ENCODE results near the gene SHMT2.
A peak's percentile ranks its signal among the peaks of the same experiment; 100 is the strongest.
"Not testable (repeated sequence)": the region's sequence is repeated elsewhere in the genome, so short reads cannot be mapped to it uniquely, and the experiment has no call there.

Gene SHMT2

DNA sequence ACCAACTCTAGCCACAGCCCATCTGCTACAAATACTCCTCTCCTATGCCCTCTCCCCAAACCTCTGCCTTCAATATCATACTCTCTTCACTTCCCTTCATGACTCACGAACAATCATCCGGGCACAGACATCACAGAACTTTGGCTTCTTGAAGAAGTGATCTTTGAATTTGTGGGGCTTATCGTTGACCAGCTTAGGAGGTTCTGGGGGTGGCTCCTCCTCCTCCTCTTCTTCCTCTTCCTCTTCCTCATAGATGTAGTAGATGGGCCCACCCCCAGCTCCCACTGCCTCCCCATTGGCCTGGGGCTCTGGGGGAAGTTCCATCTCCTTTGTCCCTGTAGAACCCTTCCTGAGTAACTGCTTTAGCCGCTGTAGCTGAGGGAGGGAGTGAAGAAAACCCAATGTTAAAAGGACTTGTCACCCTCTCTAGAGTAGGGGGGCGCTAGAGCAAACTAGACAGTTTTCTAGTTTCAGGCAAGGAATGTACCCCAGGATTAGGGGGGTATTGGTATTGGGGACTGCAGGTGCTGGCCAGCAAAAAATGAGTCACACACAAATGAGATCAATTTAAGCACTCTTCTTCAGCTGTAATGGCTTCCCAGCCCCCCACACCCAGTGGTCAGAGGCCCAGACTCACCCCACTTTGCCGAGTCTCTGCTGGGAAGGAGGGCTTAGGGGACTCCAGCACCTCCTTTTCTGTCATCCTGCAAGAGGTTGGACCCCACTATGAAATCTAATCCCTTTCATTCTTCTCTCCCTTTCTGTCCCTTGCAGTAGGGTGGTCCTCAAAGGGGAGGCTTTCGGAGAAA is 19.6 kb downstream of the SHMT2 start:
- peak; percentile 86 for DNase-seq
- in situ Hi-C loops (cut with MboI; ENCODE audit: low pct_unique_long_range_greater_than_20kb, low sequenced_read_pairs): no loop called here

- in situ Hi-C loops (cut with MboI; ENCODE audit: low pct_unique_long_range_greater_than_20kb, low sequenced_read_pairs): no loop called here
- no peak for DNase-seq
These were observed 21.0 kb downstream of the SHMT2 start for GRCh38 chr12:57250541-57250940.

- no peak for DNase-seq
- in situ Hi-C loops (cut with MboI; ENCODE audit: low pct_unique_long_range_greater_than_20kb, low sequenced_read_pairs): no loop called here
These were observed 21.4 kb downstream of the SHMT2 start, which contains the start of gene STAC3 for GRCh38 chr12:57250956-57251355. STAC3 (minus strand) TSS chr12:57251187; CDS start chr12:57249636, 1,551 bp downstream.

DNA sequence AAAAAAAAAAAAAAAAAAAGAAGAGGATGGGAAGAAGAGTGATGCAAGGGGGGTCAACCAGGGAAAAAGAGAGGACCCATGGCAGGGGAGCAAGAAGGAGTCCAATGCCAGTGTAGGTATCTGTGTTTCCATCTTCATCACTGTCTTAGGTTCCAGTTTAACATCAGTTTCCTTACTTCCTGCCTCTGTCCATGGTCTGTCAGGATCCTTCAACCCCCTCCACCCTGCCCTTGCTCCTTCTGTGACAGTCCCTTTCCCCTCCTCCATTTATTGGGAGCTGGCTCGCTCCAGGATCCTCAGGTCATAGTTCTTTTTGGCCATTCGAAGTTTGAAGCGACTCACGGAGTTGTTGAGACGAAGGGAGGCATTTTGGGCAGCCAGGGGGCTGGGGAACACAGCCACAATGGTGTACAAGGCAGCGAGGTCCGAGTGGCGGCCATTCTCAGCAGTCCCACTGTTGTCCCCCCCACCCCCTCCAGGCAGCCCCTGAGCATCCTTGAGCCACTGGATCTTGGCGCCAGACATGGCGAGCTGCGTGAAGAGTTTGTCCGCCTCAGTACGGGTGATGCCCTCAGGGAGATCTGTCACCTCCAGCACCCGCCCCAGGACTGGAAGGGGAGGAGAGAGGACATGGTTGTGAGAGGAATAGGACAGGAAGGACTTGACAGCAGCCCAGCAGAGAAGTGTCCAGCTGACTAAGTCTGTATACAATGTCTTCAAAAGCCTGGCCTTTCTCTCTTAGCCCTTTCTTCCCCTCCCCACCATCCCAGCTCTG is 25.2 kb downstream of the SHMT2 start:
- DNase-seq: no peak
- in situ Hi-C loops (cut with MboI; ENCODE audit: low pct_unique_long_range_greater_than_20kb, low sequenced_read_pairs): no loop called here

- in situ Hi-C loops (cut with MboI; ENCODE audit: low pct_unique_long_range_greater_than_20kb, low sequenced_read_pairs): no loop called here
- no peak for DNase-seq
These were observed 26.4 kb downstream of the SHMT2 start for GRCh38 chr12:57255916-57256315.

- in situ Hi-C loops (cut with MboI; ENCODE audit: low pct_unique_long_range_greater_than_20kb, low sequenced_read_pairs): no loop called here
These were observed 29.8 kb downstream of the SHMT2 start for GRCh38 chr12:57258977-57259970.

DNA sequence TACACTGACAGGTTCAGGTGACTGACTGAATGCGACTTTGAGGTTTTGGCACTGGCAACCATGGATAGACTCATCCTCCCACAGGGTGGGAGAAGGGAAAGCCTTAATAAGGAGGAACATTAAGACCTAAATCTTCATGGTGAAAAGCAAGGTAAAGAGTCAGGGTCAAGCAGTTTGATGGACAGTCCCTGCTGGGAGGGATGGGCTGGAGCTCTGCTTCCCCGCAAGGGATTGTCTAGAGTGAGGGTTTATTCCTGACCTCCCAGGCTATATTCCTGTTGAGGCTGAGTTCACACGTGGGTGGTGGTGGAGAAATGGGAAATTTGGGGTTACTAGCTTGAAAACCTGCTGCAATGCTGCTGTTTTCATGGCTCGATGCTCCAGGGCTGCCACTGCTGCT is 30.9 kb downstream of the SHMT2 start:
- in situ Hi-C loops (cut with MboI; ENCODE audit: low pct_unique_long_range_greater_than_20kb, low sequenced_read_pairs): no loop called here

More at GRCh38 chr12:57258977-57259970, 29.8 kb downstream of the SHMT2 start:
- DNase-seq: no peak

DNA sequence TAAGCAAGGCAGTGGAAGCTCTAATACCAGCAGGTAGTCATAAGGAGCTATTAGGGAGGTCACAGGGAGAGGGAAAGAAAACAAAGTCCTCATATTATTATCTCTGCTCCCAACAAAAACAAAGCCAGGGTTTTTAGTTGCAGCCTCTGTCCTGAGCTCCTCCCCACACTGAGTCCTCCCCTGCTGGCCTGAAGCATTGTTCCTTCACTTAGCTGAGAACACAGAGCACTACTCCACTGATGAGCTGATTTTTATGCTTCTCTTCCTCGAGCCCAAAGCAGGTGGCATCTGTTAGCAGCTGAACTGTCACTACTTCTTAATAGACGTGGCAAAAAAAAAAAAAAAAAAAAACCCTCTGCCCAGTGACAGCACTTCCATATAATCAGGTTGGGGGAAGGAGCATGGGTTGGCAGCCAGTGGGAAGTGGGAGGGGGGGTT is 31.9 kb downstream of the SHMT2 start:
- DNase-seq: no peak

More for the DNA sequence above, 30.9 kb downstream of the SHMT2 start:
- DNase-seq: no peak

DNA sequence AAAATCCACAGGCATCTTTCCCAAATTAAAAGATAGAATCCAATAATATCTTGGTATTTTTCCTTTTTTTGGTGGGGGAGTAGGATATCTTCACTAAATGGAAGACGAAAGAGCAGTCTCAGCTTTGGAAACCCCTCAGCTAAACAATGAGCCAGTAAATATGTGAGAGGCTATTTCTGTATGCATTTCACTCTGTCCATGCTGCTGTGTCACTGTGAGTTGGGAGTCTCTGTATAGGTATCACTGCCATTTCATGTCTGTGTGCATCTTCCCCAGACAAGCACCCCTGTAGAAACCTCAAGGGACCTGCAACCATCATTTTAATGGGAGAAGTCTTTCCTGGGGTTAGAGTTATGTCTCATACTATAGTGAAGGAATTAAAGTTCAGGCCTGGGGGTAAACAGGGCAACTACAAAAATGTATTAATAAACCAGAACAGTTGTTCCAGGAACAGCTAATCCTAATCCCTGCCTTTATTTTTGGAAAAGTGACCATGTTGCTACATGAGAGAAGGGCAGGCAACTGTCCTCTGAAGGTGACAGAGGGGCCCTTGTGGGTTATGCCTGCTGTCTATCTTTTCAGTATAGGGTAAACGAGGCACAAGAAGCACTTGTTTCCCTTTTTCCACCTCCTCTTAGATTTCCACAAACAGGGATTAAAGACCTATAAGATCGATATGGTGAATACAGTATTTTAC is 32.8 kb downstream of the SHMT2 start:
- no peak for DNase-seq
- in situ Hi-C loops (cut with MboI; ENCODE audit: low pct_unique_long_range_greater_than_20kb, low sequenced_read_pairs): no loop called here

More for the DNA sequence above, 31.9 kb downstream of the SHMT2 start:
- in situ Hi-C loops (cut with MboI; ENCODE audit: low pct_unique_long_range_greater_than_20kb, low sequenced_read_pairs): no loop called here

GRCh38 chr12:57263096-57263495 is 33.6 kb downstream of the SHMT2 start:
- no peak for DNase-seq
- in situ Hi-C loops (cut with MboI; ENCODE audit: low pct_unique_long_range_greater_than_20kb, low sequenced_read_pairs): no loop called here

DNA sequence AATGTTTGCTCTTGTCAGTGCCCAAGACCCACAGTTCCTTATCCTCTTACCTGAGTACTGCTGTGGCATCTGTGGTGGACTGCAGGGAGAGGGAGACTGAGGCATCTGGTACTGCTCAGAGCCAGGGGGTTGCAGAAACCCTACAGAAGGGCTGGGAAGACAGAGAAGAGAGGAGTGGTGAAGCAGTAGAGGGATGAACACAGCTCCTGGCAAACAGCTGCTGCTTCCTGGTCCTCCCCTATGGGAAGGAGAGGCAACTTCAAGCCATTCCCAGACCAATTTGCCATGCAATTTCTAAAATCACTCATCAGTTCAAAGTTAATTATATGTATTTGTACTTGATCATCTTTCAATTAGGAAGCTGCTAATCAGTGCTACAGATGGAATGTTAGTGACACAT is 37.2 kb downstream of the SHMT2 start:
- in situ Hi-C loops (cut with MboI; ENCODE audit: low pct_unique_long_range_greater_than_20kb, low sequenced_read_pairs): no loop called here
- no peak for DNase-seq

DNA sequence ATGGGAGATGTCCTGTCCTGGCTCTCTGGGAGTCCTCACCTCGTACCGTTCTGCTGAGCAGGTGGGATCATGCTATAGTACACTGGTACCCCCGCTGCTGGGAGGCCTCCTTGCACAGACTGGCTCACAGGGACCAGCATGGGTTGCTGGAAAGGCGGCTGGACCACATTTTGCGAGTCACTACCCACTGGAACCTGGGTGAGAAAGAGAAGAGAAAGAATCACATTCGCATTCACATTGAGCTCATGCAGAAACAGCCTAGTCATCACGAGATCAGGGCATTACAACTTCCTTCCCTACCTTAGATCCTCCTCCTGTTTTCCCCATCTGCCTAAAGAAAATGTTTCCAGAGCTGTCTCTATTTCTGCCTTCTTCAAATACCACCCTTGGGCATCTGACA is 38.8 kb downstream of the SHMT2 start:
- DNase-seq: no peak

DNA sequence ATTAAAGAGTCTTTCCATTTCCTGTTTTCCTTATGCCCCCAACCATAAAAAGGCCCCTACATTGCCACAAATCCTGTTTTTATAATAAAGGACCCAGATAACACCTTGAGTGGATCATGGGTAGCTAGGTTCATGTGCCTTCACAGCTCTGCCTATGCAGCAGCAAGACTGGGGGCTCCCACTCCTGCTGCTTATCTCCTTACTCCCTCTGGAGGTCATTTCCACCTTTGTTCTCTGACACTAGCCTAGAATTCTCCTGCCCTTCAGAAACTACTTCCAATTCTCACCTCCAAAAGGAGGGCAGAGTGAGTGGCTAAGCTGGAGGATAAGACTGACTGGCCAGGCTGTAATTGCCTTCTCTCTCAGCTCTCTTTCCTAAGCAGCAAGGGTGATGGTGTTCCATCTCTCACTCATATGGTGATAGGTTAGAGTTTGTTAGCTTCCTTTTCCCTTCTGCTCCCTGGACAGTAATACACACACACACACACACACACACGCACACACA is 41.5 kb downstream of the SHMT2 start:
- no peak for DNase-seq
- in situ Hi-C loops (cut with MboI; ENCODE audit: low pct_unique_long_range_greater_than_20kb, low sequenced_read_pairs): no loop called here

More for the DNA sequence above, 38.8 kb downstream of the SHMT2 start:
- in situ Hi-C loops (cut with MboI; ENCODE audit: low pct_unique_long_range_greater_than_20kb, low sequenced_read_pairs): no loop called here

DNA sequence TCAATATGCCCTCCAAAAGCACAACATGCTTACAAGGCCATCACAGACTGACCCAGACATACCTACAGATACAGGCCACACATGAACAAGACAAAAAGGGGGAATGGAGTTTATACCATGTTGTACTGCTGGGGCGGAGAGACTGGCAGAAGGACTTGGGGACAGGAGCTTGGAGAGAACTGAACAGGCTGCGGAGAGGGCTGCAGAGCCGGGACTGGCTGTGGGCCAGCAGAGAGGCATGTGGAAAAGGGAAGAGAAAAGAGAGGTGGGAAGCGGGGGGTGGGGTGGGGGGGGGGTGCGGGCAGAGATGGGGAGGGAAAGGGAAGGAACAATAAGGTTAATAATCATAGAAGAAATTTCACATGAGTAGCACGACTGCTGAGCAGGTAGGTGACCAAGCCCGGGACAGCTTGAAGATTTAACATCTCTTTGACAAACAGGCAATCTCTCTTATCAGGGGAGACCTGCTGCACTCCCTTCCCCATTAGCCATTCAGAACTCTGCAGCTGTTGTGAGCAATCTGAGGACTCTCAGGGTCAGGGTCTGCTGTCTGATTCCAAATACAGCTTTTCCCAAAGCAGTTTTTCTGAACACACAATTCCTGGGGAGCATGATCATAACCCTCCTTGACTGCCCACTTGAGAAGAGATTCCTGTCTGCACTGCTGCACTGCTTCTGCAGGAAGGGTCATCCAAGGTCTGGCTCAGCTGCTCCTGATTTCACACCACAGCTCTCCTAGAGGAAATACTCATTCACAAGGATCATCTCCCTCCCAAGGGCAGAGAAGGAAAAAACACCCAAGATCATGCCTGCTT is 43.0 kb downstream of the SHMT2 start:
- DNase-seq: no peak
- in situ Hi-C loops (cut with MboI; ENCODE audit: low pct_unique_long_range_greater_than_20kb, low sequenced_read_pairs): no loop called here

DNA sequence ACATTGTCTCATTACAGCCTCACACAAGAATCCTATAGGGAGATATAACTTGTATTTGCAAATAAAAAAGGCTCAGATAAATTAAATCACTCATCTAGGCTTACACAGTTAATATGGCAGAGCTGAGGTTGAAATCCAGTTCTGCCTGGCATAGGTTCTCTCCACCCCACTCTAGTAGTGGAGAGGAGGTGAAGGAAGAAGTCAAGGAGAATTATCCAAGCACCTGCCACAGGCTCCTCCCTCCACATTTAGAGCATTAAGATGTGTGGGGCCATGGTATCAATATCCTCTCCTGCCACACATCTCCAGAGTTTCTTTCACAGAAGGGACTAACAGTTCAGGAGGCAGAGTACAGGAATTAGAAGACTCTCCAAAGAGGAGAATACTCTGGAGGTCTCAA is 44.0 kb downstream of the SHMT2 start:
- in situ Hi-C loops (cut with MboI; ENCODE audit: low pct_unique_long_range_greater_than_20kb, low sequenced_read_pairs): no loop called here
- DNase-seq: no peak

DNA sequence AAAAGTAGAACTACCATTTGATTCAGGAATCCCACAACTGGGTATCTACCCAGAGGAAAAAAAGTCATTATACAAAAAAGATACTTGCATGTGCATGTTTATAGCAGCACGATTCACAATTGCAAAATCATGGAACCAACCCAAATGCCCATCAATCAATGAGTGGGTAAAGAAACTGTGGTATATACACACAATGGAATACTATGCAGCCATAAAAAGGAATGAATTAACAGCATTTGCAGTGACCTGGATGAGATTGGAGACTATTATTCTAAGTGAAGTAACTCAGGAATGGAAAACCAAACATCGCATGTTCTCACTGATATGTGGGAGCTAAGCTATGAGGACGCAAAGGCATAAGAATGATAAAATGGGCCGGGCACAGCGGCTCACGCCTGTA is 46.7 kb downstream of the SHMT2 start:
- DNase-seq; in situ Hi-C loops (cut with MboI; ENCODE audit: low pct_unique_long_range_greater_than_20kb, low sequenced_read_pairs): not testable (repeated sequence)

DNA sequence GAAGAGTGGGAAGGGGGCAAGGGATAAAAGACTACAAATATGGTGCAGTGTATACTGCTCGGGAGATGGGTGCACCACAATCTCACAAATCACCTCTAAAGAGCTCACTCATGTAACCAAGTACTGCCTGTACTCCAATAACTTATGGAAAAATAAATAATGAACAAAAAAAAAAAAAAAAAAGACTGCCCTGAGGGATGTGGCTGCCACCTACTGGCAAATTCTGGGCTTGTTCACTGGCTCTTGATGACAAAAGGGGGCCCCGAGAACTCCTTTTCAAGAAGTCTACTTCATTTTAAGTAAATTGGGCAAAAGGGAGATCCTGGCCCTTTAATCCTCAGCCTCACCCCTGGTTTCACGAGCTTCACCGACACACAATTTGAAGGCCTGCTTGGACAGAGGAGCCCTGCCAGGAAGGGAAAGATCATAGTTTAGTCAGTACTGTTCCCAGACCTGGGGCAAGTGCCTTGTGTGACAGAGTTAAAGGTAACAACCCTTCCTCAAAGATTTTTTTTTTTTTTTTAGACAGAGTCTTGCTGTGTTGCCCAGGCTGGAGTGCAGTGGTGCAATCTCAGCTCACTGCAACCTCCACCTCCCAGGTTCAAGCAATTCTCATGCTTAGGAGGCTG is 47.5 kb downstream of the SHMT2 start:
- in situ Hi-C loops (cut with MboI; ENCODE audit: low pct_unique_long_range_greater_than_20kb, low sequenced_read_pairs): no loop called here
- DNase-seq: peak; percentile 42
